ENCODE measurements around the gene CACNA2D3. TPM values are rescaled to one million over a fixed set of nuclear protein-coding genes. Genes with fewer than 3 reads are reported as not detected.
A peak's percentile ranks its signal among the peaks of the same experiment; 100 is the strongest.

CACNA2D3 gene
- total RNA-seq, 1 donor from 2014 or later = 0.70 TPM

DNA sequence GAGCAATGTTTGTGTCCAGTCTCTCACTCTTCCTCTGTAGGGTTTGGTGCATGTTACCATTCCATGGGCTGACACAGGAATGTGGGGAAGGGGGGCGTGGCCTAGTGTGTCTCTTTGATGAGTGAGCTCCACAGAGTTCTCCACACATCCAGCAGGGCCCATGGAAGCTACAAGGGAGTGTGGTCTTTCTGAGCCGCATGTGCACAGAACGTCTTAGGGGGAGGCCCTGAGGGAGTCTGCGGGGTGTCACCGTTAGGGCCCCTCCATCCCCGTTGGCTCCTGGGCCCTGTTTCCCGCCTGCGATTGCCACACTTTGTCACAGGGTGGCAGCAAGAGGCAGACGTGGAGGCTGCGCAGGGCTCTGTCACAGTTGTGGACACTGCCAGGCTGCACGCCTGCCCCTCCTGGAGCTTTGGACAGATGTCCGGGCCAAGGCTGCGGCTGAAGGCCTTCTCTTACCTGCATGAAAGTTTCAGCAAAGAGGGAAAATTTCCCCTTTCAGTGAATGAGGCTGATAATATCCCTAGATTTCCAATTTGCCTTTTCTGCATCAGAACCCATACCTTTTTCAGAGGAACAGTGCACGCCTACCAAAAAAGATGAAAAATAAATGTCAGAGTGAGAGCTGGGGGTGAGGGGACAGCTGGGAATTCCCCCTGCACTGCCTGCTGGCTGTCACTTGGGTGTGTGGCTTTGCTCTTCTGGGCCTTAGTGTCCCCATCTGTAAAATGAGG, 24.3 kb downstream of the CACNA2D3 start:
- no peak for FAIRE-seq

DNA sequence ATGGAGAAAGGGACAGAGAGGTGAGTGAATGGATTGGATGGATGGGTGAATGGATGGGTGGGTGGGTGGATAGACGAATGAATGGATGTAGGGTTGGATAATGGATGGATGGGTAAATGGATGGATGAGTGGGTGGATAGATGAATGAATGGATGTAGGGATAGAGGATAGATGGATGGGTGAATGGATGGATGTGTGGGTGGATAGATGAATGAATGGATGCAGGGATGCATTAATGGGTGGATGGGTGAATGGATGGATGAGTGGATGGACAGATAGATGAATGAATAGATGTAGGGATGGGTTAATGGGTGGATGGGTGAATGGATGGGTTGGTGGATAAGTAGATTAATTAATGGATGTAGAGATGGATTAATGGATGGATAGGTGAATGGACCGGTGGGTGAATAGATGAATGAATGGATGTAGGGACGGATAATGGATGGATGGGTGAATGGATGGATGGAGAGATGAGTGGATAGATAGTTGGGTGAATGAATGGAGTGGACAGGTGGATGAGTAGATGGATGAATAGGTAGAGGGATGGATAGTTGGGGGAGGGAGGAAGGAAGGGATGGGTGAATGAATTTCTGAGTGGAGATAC, 28.6 kb downstream of the CACNA2D3 start:
- DNase-seq (ENCODE audit: low read depth) (no peak), FAIRE-seq (no peak)
- Histone ChIP-seq H3K9ac (ENCODE audit: low read length) (no peak overlapping the region), H2AFZ (ENCODE audit: low read depth, low read length) (no peak overlapping the region), H3K4me2 (ENCODE audit: low read length) (no peak overlapping the region), H3K27me3 (ENCODE audit: insufficient read depth, low read length) (no peaks in the 10 kb centered on the region), H3K36me3 (ENCODE audit: insufficient read depth, low read length) (no peaks in the 10 kb centered on the region), H3K4me1 (ENCODE audit: insufficient read depth, low read length) (peaks cover 4% of the 10 kb centered on the region), H3K9me3 (ENCODE audit: insufficient read depth, low read depth, low read length) (no peaks in the 10 kb centered on the region), H3K4me3 (ENCODE audit: insufficient read depth, low read depth, low read length) (no peak overlapping the region), H3K79me2 (ENCODE audit: insufficient read depth, low read length) (no peaks in the 10 kb centered on the region), H4K20me1 (ENCODE audit: insufficient read depth, low read length) (no peaks in the 10 kb centered on the region), H3K27ac (ENCODE audit: low read depth, low read length) (no peak overlapping the region)
- Mint-ChIP-seq H3K27me3 (ENCODE audit: low read depth, unreplicated experiment) (peaks cover 14% of the 10 kb centered on the region), H3K27ac (ENCODE audit: unreplicated experiment) (no peak overlapping the region), H3K36me3 (ENCODE audit: low read depth, unreplicated experiment) (no peaks in the 10 kb centered on the region), H3K9me3 (ENCODE audit: unreplicated experiment) (no peaks in the 10 kb centered on the region), H3K4me3 (ENCODE audit: unreplicated experiment) (no peak overlapping the region), H3K4me1 (ENCODE audit: low read depth, unreplicated experiment) (peaks cover 5% of the 10 kb centered on the region)
- no peak for TF ChIP-seq EZH2 (IDR thresholded peaks at IDR 0.05; ENCODE audit: insufficient read depth, low read length)
- TF ChIP-seq, protein P1, sequence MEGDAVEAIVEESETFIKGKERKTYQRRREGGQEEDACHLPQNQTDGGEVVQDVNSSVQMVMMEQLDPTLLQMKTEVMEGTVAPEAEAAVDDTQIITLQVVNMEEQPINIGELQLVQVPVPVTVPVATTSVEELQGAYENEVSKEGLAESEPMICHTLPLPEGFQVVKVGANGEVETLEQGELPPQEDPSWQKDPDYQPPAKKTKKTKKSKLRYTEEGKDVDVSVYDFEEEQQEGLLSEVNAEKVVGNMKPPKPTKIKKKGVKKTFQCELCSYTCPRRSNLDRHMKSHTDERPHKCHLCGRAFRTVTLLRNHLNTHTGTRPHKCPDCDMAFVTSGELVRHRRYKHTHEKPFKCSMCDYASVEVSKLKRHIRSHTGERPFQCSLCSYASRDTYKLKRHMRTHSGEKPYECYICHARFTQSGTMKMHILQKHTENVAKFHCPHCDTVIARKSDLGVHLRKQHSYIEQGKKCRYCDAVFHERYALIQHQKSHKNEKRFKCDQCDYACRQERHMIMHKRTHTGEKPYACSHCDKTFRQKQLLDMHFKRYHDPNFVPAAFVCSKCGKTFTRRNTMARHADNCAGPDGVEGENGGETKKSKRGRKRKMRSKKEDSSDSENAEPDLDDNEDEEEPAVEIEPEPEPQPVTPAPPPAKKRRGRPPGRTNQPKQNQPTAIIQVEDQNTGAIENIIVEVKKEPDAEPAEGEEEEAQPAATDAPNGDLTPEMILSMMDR (IDR thresholded peaks at IDR 0.05; ENCODE audit: insufficient read depth, low read depth, low read length) = no peak

More for the DNA sequence above, 24.3 kb downstream of the CACNA2D3 start:
- H3K9me3 Mint-ChIP-seq (ENCODE audit: unreplicated experiment) = no peaks in the 10 kb centered on the region
- Histone ChIP-seq H3K4me1 (ENCODE audit: insufficient read depth, low read length) (peaks cover 4% of the 10 kb centered on the region), H3K4me3 (ENCODE audit: insufficient read depth, low read depth, low read length) (no peak overlapping the region), H2AFZ (ENCODE audit: low read depth, low read length) (no peak overlapping the region), H4K20me1 (ENCODE audit: insufficient read depth, low read length) (no peaks in the 10 kb centered on the region), H3K79me2 (ENCODE audit: insufficient read depth, low read length) (no peaks in the 10 kb centered on the region), H3K36me3 (ENCODE audit: insufficient read depth, low read length) (no peaks in the 10 kb centered on the region), H3K27ac (ENCODE audit: low read depth, low read length) (no peak overlapping the region), H3K9me3 (ENCODE audit: insufficient read depth, low read depth, low read length) (no peaks in the 10 kb centered on the region), H3K27me3 (ENCODE audit: insufficient read depth, low read length) (no peaks in the 10 kb centered on the region), H3K9ac (ENCODE audit: low read length) (no peak overlapping the region), H3K4me2 (ENCODE audit: low read length) (peak overlapping the region; percentile 22)
- DNase-seq (ENCODE audit: low read depth) = no peak
- H3K27me3 Mint-ChIP-seq (ENCODE audit: low read depth, unreplicated experiment) = peaks cover 27% of the 10 kb centered on the region
- TF ChIP-seq EZH2 (IDR thresholded peaks at IDR 0.05; ENCODE audit: insufficient read depth, low read length) = no peak
- TF ChIP-seq, protein P1 (IDR thresholded peaks at IDR 0.05; ENCODE audit: insufficient read depth, low read depth, low read length) = peak; percentile 23
- no peak overlapping the region for H3K27ac Mint-ChIP-seq (ENCODE audit: unreplicated experiment)
- no peak overlapping the region for H3K4me3 Mint-ChIP-seq (ENCODE audit: unreplicated experiment)
- no peaks in the 10 kb centered on the region for H3K36me3 Mint-ChIP-seq (ENCODE audit: low read depth, unreplicated experiment)
- H3K4me1 Mint-ChIP-seq (ENCODE audit: low read depth, unreplicated experiment) = peaks cover 3% of the 10 kb centered on the region

DNA sequence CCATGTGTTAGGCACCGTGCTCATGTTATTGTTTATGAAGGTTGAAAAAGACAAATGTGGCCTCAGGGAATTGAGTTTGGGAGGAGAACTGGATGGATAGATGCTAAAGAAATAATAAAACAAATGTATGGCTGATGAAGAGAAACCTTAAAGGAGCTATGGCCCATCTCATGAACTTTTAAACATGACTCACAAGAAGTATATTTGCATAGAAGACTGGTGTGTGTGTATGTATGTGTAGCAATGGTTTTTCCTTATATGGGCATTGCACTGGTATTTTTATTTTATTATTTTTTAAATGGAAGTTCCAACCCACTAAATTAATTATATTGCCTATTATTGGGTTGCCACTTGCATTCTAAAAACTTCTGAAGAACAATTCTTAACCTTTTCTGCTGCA, 31.1 kb downstream of the CACNA2D3 start:
- TF ChIP-seq, protein P1 (IDR thresholded peaks at IDR 0.05; ENCODE audit: insufficient read depth, low read depth, low read length) = no peak
- TF ChIP-seq EZH2 (IDR thresholded peaks at IDR 0.05; ENCODE audit: insufficient read depth, low read length) = no peak
- Histone ChIP-seq H3K27me3 (ENCODE audit: insufficient read depth, low read length) (no peaks in the 10 kb centered on the region), H3K4me1 (ENCODE audit: insufficient read depth, low read length) (no peaks in the 10 kb centered on the region), H3K9ac (ENCODE audit: low read length) (no peak overlapping the region), H4K20me1 (ENCODE audit: insufficient read depth, low read length) (no peaks in the 10 kb centered on the region), H3K4me3 (ENCODE audit: insufficient read depth, low read depth, low read length) (no peak overlapping the region), H3K27ac (ENCODE audit: low read depth, low read length) (no peak overlapping the region), H3K79me2 (ENCODE audit: insufficient read depth, low read length) (no peaks in the 10 kb centered on the region), H2AFZ (ENCODE audit: low read depth, low read length) (no peak overlapping the region), H3K4me2 (ENCODE audit: low read length) (no peak overlapping the region), H3K9me3 (ENCODE audit: insufficient read depth, low read depth, low read length) (no peaks in the 10 kb centered on the region), H3K36me3 (ENCODE audit: insufficient read depth, low read length) (no peaks in the 10 kb centered on the region)
- Mint-ChIP-seq H3K9me3 (ENCODE audit: unreplicated experiment) (no peaks in the 10 kb centered on the region), H3K4me3 (ENCODE audit: unreplicated experiment) (no peak overlapping the region), H3K27me3 (ENCODE audit: low read depth, unreplicated experiment) (peaks cover 13% of the 10 kb centered on the region), H3K4me1 (ENCODE audit: low read depth, unreplicated experiment) (peaks cover 2% of the 10 kb centered on the region), H3K27ac (ENCODE audit: unreplicated experiment) (no peak overlapping the region), H3K36me3 (ENCODE audit: low read depth, unreplicated experiment) (no peaks in the 10 kb centered on the region)
- DNase-seq (ENCODE audit: low read depth) (no peak), FAIRE-seq (no peak)
